VCaP (cell line): ENCODE results near the gene STARD13.

Source experiments
- H3K27ac ChIP-seq: fragments of 450-650 bp; 2 replicates; pipeline ENCODE4 v1.5.1; 2017
- CTCF ChIP-seq: fragments of 450-650 bp; conservative IDR thresholded peaks from 2 replicates; pipeline ENCODE4 v1.5.1; 2017; ENCODE audit warnings: mild to moderate bottlenecking, moderate library complexity

The STARD13 gene

GRCh38 chr13:33076001-33076992 is 209.3 kb downstream of the STARD13 start:
- no peak for TF ChIP-seq CTCF
- H3K27ac ChIP-seq = no peak overlapping the region

DNA sequence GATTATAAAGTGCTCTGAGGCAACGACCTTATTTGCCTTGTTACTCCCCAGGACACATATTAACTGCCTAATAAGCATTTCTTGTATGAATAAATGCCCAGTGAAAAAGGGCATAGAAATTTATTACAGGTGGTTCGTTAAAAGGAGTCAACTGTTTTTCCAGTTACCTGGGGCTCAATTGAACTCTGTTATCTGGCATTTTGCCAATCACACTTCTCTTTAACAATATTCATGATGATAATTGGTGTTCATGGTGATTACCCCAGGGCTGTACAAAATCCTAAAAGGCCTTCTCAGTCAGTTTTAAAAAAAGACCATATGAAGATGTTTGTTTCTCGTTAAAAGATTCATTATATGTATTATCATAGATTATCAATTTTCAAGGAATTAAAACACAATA is 212.2 kb downstream of the STARD13 start:
- no peak for TF ChIP-seq CTCF
- H3K27ac ChIP-seq = no peak overlapping the region

DNA sequence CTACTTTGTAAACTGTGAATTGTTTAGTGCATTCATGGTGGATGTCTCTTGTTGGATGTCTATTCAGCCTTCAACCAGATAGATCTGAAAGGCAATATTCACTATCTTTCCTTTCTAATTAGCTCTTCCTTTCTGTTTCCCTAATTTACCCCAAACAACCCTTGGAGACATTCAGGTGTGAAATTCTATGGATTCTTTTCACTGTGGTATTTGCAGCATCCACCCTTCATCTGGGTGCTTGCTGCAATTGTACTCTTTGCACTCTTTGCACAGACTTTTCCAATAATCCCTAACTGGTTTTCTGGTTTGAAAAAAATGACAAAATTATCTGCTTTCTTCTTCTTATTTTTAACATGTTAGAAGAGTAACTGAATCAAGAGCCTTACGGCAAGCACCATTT is 212.8 kb downstream of the STARD13 start:
- TF ChIP-seq CTCF = no peak
- H3K27ac ChIP-seq = no peak overlapping the region

DNA sequence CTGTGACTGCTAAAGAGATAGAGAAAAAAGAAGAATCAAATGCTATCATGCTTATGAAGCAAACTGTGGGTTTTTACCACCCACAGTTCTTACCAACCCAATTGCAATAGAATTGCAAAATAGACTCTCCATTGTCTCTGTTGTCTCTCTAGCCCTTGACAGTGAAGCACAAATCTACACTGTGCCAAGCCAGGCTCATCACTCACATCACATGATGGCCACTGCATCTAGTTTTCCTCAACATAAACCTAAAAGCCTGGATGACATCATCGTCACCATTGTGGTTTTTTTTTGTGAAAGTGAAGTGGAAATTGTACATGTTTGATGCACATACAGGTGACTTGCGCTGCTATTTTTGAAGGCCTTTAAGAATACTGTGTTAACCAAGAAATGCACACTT is 213.3 kb downstream of the STARD13 start:
- TF ChIP-seq CTCF = no peak
- no peak overlapping the region for H3K27ac ChIP-seq

GRCh38 chr13:33070713-33071112 is 214.8 kb downstream of the STARD13 start:
- H3K27ac ChIP-seq = no peak overlapping the region
- TF ChIP-seq CTCF = no peak

DNA sequence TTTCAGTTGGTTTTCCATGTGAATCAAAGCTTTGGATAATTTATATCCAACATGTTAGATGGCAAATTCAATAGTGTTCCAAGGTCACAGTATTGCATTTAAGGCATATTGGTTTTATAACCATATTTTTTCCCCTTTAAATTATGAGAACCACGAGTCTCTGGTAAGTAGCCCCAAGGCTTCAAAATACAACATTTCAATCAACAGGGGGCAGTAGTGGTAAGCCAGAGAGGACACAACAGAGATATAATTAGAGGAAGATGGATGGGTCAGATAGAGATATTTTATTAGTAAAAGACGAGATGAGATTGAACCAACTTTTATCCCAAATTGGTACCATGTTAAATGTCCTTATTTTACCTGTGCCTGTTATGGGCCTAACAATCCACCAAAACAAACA is 216.2 kb downstream of the STARD13 start:
- no peak overlapping the region for H3K27ac ChIP-seq
- TF ChIP-seq CTCF = no peak

DNA sequence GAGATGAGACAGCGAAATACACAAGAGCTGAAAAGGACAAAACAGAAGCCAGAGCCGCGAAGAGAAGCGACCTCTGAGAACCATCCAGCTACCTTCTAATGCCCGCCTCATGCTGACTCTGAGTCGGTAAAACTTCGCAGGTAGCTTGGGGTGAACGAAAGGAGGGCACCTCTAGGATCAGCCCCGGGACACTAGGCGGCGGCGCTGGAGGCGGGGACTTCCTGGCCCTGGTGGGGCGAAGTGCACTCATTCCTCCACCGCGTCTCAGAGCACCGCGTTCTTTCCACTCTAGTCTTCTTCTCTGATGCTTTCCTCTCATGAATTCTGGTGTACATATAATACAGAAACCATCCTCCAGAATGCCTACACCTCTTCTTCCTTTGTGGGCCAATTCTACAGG is 219.2 kb downstream of the STARD13 start:
- TF ChIP-seq CTCF = no peak
- H3K27ac ChIP-seq = peak overlapping the region; percentile 64
